WTC11 (cell line): ENCODE results near the gene ACAT2. TPM values are rescaled to one million over a fixed set of nuclear protein-coding genes. Genes with fewer than 3 reads are reported as not detected.
"Not testable (repeated sequence)": the region's sequence is repeated elsewhere in the genome, so short reads cannot be mapped to it uniquely, and the experiment has no call there.

Source experiments
- ATAC-seq: fragments of 200-7000 bp; cut with Tn5 transposase; 2 replicates; pipeline ENCODE4 v1.10.0; 2021; ENCODE audit warnings: mild to moderate bottlenecking, moderate library complexity
- CTCF ChIA-PET: fragments of 300-600 bp; sonication (Branson Sonifier 250); formaldehyde crosslinking; loops from one replicate; lab custom pipeline; 2021; ENCODE audit warnings: antibody characterized with exemption; lab: Charles Lee
- POLR2A ChIA-PET: fragments of 350-600 bp; sonication (Branson Sonifier 250); formaldehyde crosslinking; loops from one replicate; lab custom pipeline; 2021; ENCODE audit warnings: antibody characterized with exemption; lab: Charles Lee
- DNase-seq: peaks from one replicate; pipeline ENCODE4 v3.0.0; 2021; ENCODE audit warnings: low spot score
- H3K27ac Mint-ChIP-seq: 2 replicates; pipeline ENCODE4 v1.8.0; 2021; ENCODE audit warnings: mixed read lengths
- H3K27me3 Mint-ChIP-seq: 2 replicates; pipeline ENCODE4 v1.8.0; 2021; ENCODE audit warnings: low read depth, mild to moderate bottlenecking, moderate library complexity, mixed read lengths
- H3K36me3 Mint-ChIP-seq: 2 replicates; pipeline ENCODE4 v1.8.0; 2021; ENCODE audit warnings: mixed read lengths
- H3K4me1 Mint-ChIP-seq: 2 replicates; pipeline ENCODE4 v1.8.0; 2022; ENCODE audit warnings: mixed read lengths
- H3K4me3 Mint-ChIP-seq: 2 replicates; pipeline ENCODE4 v1.8.0; 2021; ENCODE audit warnings: mild to moderate bottlenecking, moderate library complexity, mixed read lengths
- H3K9me3 Mint-ChIP-seq: 2 replicates; pipeline ENCODE4 v1.8.0; 2021; ENCODE audit warnings: mixed read lengths
- ATF2 ChIP-seq: sonication (generic); formaldehyde crosslinking; IDR thresholded peaks from 2 replicates; pipeline ENCODE4 v1.8.1; 2022; ENCODE audit warnings: low read depth, missing genetic modification reagents, borderline replicate concordance
- CBFB ChIP-seq: sonication (generic); formaldehyde crosslinking; IDR thresholded peaks from 2 replicates; pipeline ENCODE4 v1.8.1; 2022; ENCODE audit warnings: mild to moderate bottlenecking, low read depth, missing genetic modification reagents
- GRHL2 ChIP-seq: fragments of 250-450 bp; sonication (Bioruptor Pico); IDR thresholded peaks from 2 replicates; pipeline ENCODE4 v1.8.0; 2022; ENCODE audit warnings: mild to moderate bottlenecking, moderate library complexity; ENCODE audit not compliant: insufficient replicate concordance, severe bottlenecking
- RORB ChIP-seq: fragments of 250-450 bp; sonication (Bioruptor Pico); IDR thresholded peaks from 2 replicates; pipeline ENCODE4 v1.9.0; 2021; ENCODE audit warnings: mild to moderate bottlenecking
- SMAD4 ChIP-seq: sonication (generic); formaldehyde crosslinking; IDR thresholded peaks from 2 replicates; pipeline ENCODE4 v1.8.0; 2022; ENCODE audit warnings: mild to moderate bottlenecking, missing genetic modification reagents
- ZNF121 ChIP-seq: sonication (generic); formaldehyde crosslinking; IDR thresholded peaks from 2 replicates; pipeline ENCODE4 v1.8.0; 2023; ENCODE audit warnings: missing genetic modification reagents
- ZNF138 ChIP-seq: sonication (generic); formaldehyde crosslinking; conservative IDR thresholded peaks from 2 replicates; pipeline ENCODE4 v1.8.1; 2022; ENCODE audit warnings: mild to moderate bottlenecking, moderate library complexity, missing genetic modification reagents
- ZNF317 ChIP-seq: sonication (generic); formaldehyde crosslinking; IDR thresholded peaks from 2 replicates; pipeline ENCODE4 v1.8.1; 2023; ENCODE audit warnings: low read depth, mild to moderate bottlenecking, moderate library complexity, missing genetic modification reagents, borderline replicate concordance
- ZNF396 ChIP-seq: fragments of 250-450 bp; sonication (Bioruptor Pico); IDR thresholded peaks from 2 replicates; pipeline ENCODE4 v1.8.0; 2021; ENCODE audit warnings: mild to moderate bottlenecking, moderate library complexity, borderline replicate concordance
- ZNF416 ChIP-seq: fragments of 250-450 bp; sonication (Bioruptor Pico); IDR thresholded peaks from 2 replicates; pipeline ENCODE4 v1.9.0; 2021; ENCODE audit warnings: mild to moderate bottlenecking, inconsistent platforms
- ZNF512 ChIP-seq: sonication (generic); formaldehyde crosslinking; IDR thresholded peaks from 2 replicates; pipeline ENCODE4 v1.8.1; 2022; ENCODE audit warnings: missing genetic modification reagents, borderline replicate concordance
- total RNA-seq: library from RNA; stranded (reverse); gene quantifications from 3 replicates; pipeline ENCODE4 v1.2.3, GENCODE V29; 2021
- TF ChIP-seq, protein P1 (sequence below): fragments of 250-450 bp; sonication (Bioruptor Pico); conservative IDR thresholded peaks from 2 replicates; pipeline ENCODE4 v1.9.0; 2021; ENCODE audit warnings: mild to moderate bottlenecking
- TF ChIP-seq, protein P2 (sequence below): sonication (generic); formaldehyde crosslinking; IDR thresholded peaks from 2 replicates; pipeline ENCODE4 v1.8.1; 2023; ENCODE audit warnings: mild to moderate bottlenecking, missing genetic modification reagents
- TF ChIP-seq, protein P3 (sequence below): sonication (generic); formaldehyde crosslinking; IDR thresholded peaks from 2 replicates; pipeline ENCODE4 v1.8.0; 2022; ENCODE audit warnings: mild to moderate bottlenecking, missing genetic modification reagents
- TF ChIP-seq, protein P4 (sequence below): sonication (generic); formaldehyde crosslinking; IDR thresholded peaks from 2 replicates; pipeline ENCODE4 v1.8.1; 2022; ENCODE audit warnings: low read depth, mild to moderate bottlenecking, moderate library complexity, missing genetic modification reagents, borderline replicate concordance

ACAT2 gene
- total RNA-seq, 1 experiment from 2014 or later: 138 TPM

GRCh38 chr6:159725208-159725607 is 36.6 kb upstream of the ACAT2 start:
- peaks cover 11% of the 10 kb centered on the region for H3K36me3 Mint-ChIP-seq
- not testable (repeated sequence) for H3K9me3 Mint-ChIP-seq, DNase-seq, H3K27me3 Mint-ChIP-seq
- POLR2A ChIA-PET: interaction anchor here (2.5 kb wide), 1 partner anchor 65 kb away, joined by 32 read pairs; the partner anchor contains the start of genes MRPL18 and TCP1
- 0 out of 2 replicates have a peak, but pooled peaks have one; percentile 21 for TF ChIP-seq ZNF121 (CRISPR knock-in tag)
- TF ChIP-seq, all 79 proteins: peak for 1; not testable (repeated sequence) for 78
- Mint-ChIP-seq H3K4me1 (peaks cover 23% of the 10 kb centered on the region), H3K4me3 (peak overlapping the region; percentile 47)
- CTCF ChIA-PET: interaction anchor here (0.6 kb wide), 1 partner anchor 94 kb away, joined by 7 read pairs; no protein-coding TSS in a partner anchor
- ATAC-seq, H3K27ac Mint-ChIP-seq: not testable (repeated sequence)

- no peak for DNase-seq
- Mint-ChIP-seq H3K27me3 (no peaks in the 10 kb centered on the region), H3K4me3 (peak overlapping the region; percentile 93), H3K36me3 (peaks cover 15% of the 10 kb centered on the region), H3K4me1 (peaks cover 27% of the 10 kb centered on the region)
- POLR2A ChIA-PET: interaction anchor here (1.0 to 2.5 kb wide), 5 partner anchors 30 to 64 kb away, joined by 4 to 32 read pairs (median 10); partner anchors contain the start of genes ACAT2, MRPL18, SOD2 and TCP1
- no peak for TF ChIP-seq RORB
- TF ChIP-seq ZNF138 (CRISPR knock-in tag): no peak
- TF ChIP-seq ZNF317 (CRISPR knock-in tag): no peak
- TF ChIP-seq, protein P1, sequence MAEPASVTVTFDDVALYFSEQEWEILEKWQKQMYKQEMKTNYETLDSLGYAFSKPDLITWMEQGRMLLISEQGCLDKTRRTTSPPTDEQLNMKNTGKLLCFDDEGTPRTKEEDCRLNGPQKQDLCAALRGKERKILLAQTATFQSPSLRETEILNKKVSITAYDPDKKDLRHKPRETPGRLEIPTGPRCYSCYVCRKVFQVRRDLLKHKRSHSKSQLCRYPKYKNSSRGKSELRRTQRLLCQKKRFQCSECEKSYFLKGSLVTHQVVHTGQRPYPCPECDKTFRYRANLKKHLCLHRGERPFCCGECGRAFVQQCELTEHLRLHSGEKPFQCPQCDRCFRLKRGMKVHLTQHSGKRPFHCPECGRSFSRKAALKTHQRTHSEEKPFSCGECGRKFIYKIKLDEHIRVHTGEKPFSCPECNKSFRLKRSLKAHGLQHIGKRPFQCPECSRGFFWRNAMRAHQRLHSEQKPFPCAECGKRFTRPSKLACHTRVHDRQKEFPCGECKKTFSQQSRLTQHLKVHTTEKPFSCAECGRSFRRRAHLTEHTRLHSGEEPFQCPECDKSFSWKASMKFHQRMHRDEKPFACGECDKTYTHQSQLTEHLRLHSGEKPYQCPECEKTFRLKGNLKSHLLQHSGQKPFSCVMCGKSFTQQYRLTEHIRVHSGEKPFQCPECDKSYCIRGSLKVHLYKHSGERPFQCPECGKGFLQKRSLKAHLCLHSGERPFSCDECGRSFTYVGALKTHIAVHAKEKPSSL (CRISPR knock-in tag): 0 out of 2 replicates have a peak, but pooled peaks have one; percentile 5
- TF ChIP-seq ZNF512 (CRISPR knock-in tag): peak; percentile 14; the same call in 1 of the 2 replicates
- TF ChIP-seq, protein P2, sequence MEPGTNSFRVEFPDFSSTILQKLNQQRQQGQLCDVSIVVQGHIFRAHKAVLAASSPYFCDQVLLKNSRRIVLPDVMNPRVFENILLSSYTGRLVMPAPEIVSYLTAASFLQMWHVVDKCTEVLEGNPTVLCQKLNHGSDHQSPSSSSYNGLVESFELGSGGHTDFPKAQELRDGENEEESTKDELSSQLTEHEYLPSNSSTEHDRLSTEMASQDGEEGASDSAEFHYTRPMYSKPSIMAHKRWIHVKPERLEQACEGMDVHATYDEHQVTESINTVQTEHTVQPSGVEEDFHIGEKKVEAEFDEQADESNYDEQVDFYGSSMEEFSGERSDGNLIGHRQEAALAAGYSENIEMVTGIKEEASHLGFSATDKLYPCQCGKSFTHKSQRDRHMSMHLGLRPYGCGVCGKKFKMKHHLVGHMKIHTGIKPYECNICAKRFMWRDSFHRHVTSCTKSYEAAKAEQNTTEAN (CRISPR knock-in tag): peak; percentile 53; the same call in 1 of the 2 replicates
- TF ChIP-seq ATF2 (CRISPR knock-in tag): no peak
- 0 out of 2 replicates have a peak, but pooled peaks have one; percentile 65 for TF ChIP-seq SMAD4 (CRISPR knock-in tag)
- TF ChIP-seq, protein P3, sequence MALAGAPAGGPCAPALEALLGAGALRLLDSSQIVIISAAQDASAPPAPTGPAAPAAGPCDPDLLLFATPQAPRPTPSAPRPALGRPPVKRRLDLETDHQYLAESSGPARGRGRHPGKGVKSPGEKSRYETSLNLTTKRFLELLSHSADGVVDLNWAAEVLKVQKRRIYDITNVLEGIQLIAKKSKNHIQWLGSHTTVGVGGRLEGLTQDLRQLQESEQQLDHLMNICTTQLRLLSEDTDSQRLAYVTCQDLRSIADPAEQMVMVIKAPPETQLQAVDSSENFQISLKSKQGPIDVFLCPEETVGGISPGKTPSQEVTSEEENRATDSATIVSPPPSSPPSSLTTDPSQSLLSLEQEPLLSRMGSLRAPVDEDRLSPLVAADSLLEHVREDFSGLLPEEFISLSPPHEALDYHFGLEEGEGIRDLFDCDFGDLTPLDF: 0 out of 2 replicates have a peak, but pooled peaks have one; percentile 9
- no peak for TF ChIP-seq ZNF416 (CRISPR knock-in tag)
- no peak for TF ChIP-seq CBFB (CRISPR knock-in tag)
- TF ChIP-seq ZNF396 (CRISPR knock-in tag): no peak
- TF ChIP-seq GRHL2 (CRISPR knock-in tag): no peak
- TF ChIP-seq, protein P4, sequence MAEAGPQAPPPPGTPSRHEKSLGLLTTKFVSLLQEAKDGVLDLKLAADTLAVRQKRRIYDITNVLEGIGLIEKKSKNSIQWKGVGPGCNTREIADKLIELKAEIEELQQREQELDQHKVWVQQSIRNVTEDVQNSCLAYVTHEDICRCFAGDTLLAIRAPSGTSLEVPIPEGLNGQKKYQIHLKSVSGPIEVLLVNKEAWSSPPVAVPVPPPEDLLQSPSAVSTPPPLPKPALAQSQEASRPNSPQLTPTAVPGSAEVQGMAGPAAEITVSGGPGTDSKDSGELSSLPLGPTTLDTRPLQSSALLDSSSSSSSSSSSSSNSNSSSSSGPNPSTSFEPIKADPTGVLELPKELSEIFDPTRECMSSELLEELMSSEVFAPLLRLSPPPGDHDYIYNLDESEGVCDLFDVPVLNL (CRISPR knock-in tag): no peak
- TF ChIP-seq, all 79 proteins: peak for 5
- no peaks in the 10 kb centered on the region; the same call in 1 of the 2 replicates for H3K9me3 Mint-ChIP-seq
- CTCF ChIA-PET: interaction anchor here (0.7 to 1.4 kb wide), 4 partner anchors 33 to 137 kb away, joined by 3 to 4 read pairs (median 4); no protein-coding TSS in a partner anchor
- H3K27ac Mint-ChIP-seq: peak overlapping the region; percentile 98
- peak; percentile 29 for ATAC-seq
Observed at GRCh38 chr6:159726255-159726917, 35.5 kb upstream of the ACAT2 start.
